Loucy (cell line): Measurements from ENCODE around the gene TLX2.

ENCODE experiments used
- H2AFZ ChIP-seq: fragments of 200-600 bp; sonication (generic); 2 replicates; pipeline ENCODE4 v1.6.0; 2016; ENCODE audit warnings: antibody characterized with exemption, mild to moderate bottlenecking, low read length, moderate library complexity
- H3F3A ChIP-seq: fragments of 200-600 bp; 2 replicates; pipeline ENCODE4 v1.6.0; 2016; ENCODE audit warnings: antibody characterized with exemption, low read depth, mild to moderate bottlenecking
- H3K27me3 ChIP-seq: fragments of 200-600 bp; sonication (generic); 2 replicates; pipeline ENCODE4 v1.6.1; 2014; ENCODE audit warnings: low read length, mild to moderate bottlenecking; ENCODE audit not compliant: insufficient read depth, poor library complexity, severe bottlenecking
- H3K36me3 ChIP-seq: fragments of 200-600 bp; sonication (generic); 2 replicates; pipeline ENCODE4 v1.6.1; 2016; ENCODE audit warnings: low read length; ENCODE audit not compliant: insufficient read depth
- H3K4me1 ChIP-seq: fragments of 200-600 bp; sonication (generic); 2 replicates; pipeline ENCODE4 v1.5.1; 2014; ENCODE audit warnings: low read length, mild to moderate bottlenecking; ENCODE audit not compliant: insufficient read depth, poor library complexity, severe bottlenecking
- H3K4me2 ChIP-seq: fragments of 200-600 bp; sonication (generic); 2 replicates; pipeline ENCODE4 v1.6.0; 2014; ENCODE audit warnings: antibody characterized with exemption, low read length, low read depth, mild to moderate bottlenecking; ENCODE audit not compliant: poor library complexity, severe bottlenecking
- H3K4me3 ChIP-seq: fragments of 200-600 bp; sonication (generic); 2 replicates; pipeline ENCODE4 v1.5.1; 2014; ENCODE audit warnings: low read length, mild to moderate bottlenecking, mixed read lengths; ENCODE audit not compliant: poor library complexity, severe bottlenecking
- H3K79me2 ChIP-seq: fragments of 200-600 bp; sonication (generic); 2 replicates; pipeline ENCODE4 v1.6.1; 2014; ENCODE audit warnings: low read length; ENCODE audit not compliant: insufficient read depth
- H3K9ac ChIP-seq: fragments of 200-600 bp; sonication (generic); 2 replicates; pipeline ENCODE4 v1.6.0; 2014; ENCODE audit warnings: mild to moderate bottlenecking, low read depth, low read length, moderate library complexity; ENCODE audit not compliant: poor library complexity, severe bottlenecking
- H3K9me2 ChIP-seq: fragments of 200-600 bp; sonication (generic); replicated peaks from 2 replicates; pipeline ENCODE4 v1.6.1; 2016; ENCODE audit warnings: low read depth, low read length, mixed read lengths
- H3K9me3 ChIP-seq: fragments of 200-600 bp; sonication (generic); 2 replicates; pipeline ENCODE4 v1.6.1; 2014; ENCODE audit warnings: mild to moderate bottlenecking, antibody characterized with exemption, low read length, low read depth; ENCODE audit not compliant: insufficient read depth
- H4K20me1 ChIP-seq: fragments of 200-600 bp; sonication (generic); 2 replicates; pipeline ENCODE4 v1.6.0; 2014; ENCODE audit warnings: antibody characterized with exemption, low read length, mild to moderate bottlenecking; ENCODE audit not compliant: insufficient read depth, poor library complexity, severe bottlenecking
- EZH2phosphoT487 ChIP-seq: fragments of 200-600 bp; IDR thresholded peaks from 2 replicates; pipeline ENCODE4 v1.6.1; 2018; ENCODE audit warnings: antibody characterized with exemption, mild to moderate bottlenecking, moderate library complexity, borderline replicate concordance
- TF ChIP-seq, protein P1 (sequence below): fragments of 200-600 bp; sonication (generic); conservative IDR thresholded peaks from 2 replicates; pipeline ENCODE4 v1.5.1; 2014; ENCODE audit warnings: mild to moderate bottlenecking, antibody characterized with exemption, low read length

Gene TLX2

DNA sequence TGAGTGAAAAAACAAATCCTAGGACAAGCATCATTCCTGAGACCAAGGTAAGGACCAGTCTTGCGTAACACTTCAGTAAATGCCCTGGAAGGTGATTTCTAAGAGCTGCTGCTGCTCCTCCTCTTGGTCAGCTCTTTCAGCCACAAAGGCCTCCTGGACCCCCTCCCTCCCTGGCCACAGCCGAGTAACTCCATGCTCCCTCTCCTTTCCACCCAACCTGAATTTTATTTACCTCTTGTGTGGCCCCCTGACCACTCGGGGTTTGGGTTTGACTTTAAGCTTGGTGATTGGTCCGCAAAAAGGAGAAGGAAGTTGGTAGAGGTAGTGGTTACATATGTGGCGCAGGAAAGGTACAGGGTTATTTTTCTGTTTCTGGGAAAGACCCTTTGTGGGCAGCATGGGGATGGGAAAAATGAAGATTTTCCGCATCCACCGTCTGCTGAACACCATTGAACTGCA lies 24.7 kb downstream of the TLX2 start:
- no peaks in the 10 kb centered on the region for H3K4me1 ChIP-seq
- TF ChIP-seq, protein P1, sequence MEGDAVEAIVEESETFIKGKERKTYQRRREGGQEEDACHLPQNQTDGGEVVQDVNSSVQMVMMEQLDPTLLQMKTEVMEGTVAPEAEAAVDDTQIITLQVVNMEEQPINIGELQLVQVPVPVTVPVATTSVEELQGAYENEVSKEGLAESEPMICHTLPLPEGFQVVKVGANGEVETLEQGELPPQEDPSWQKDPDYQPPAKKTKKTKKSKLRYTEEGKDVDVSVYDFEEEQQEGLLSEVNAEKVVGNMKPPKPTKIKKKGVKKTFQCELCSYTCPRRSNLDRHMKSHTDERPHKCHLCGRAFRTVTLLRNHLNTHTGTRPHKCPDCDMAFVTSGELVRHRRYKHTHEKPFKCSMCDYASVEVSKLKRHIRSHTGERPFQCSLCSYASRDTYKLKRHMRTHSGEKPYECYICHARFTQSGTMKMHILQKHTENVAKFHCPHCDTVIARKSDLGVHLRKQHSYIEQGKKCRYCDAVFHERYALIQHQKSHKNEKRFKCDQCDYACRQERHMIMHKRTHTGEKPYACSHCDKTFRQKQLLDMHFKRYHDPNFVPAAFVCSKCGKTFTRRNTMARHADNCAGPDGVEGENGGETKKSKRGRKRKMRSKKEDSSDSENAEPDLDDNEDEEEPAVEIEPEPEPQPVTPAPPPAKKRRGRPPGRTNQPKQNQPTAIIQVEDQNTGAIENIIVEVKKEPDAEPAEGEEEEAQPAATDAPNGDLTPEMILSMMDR: no peak
- no peak for TF ChIP-seq EZH2phosphoT487
- H3K27me3 ChIP-seq: no peaks in the 10 kb centered on the region
- no peaks in the 10 kb centered on the region for H3K9me2 ChIP-seq
- H3K9me3 ChIP-seq: no peaks in the 10 kb centered on the region
- no peak overlapping the region for H3K9ac ChIP-seq
- no peak overlapping the region for H2AFZ ChIP-seq
- H4K20me1 ChIP-seq: no peaks in the 10 kb centered on the region
- H3F3A ChIP-seq: no peaks in the 10 kb centered on the region
- H3K36me3 ChIP-seq: no peaks in the 10 kb centered on the region
- H3K4me2 ChIP-seq: no peak overlapping the region
- H3K79me2 ChIP-seq: no peaks in the 10 kb centered on the region
- no peak overlapping the region for H3K4me3 ChIP-seq

DNA sequence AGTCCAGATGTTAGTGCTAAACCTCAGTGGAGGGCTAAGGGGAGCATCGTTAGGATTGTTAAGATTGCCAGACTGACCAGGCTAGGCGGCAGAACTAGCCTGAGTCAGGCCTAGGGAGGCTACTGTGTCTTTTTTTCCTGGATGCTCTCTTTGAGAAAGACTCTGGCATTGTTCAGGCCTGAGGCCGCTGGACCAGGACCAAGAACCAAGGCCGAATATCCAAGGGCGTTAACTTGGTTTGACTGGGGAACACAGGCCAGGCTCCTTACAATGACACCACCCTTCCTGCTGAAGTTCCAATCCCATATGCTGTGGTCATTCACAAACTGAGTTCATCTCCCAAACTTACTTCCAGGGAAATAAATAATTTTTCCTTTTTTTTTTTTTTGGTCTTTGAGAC lies 26.0 kb downstream of the TLX2 start:
- Histone ChIP-seq H3K36me3 (no peaks in the 10 kb centered on the region), H3K4me1 (no peaks in the 10 kb centered on the region)

DNA sequence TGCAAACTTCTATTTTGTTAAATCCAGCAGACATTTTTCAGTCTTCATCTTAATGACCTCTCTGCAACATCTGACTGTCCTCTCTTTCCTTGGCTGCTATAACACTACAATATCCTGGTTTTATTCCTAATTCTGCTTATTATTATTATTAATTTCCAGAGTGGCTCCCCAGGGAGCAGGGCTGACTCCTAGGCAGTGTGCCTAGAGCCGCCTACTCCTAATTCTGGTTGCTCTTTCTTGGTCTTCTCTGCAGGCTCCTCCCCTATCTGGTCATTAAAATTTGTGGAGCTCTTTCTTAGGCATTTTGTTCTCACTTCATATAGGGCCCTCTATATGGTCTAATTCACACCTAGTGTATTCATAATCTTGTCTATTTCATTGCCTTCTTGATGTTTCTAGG lies 28.7 kb downstream of the TLX2 start:
- H2AFZ ChIP-seq: no peak overlapping the region
- H3K4me1 ChIP-seq: no peaks in the 10 kb centered on the region
- no peaks in the 10 kb centered on the region for H3K9me3 ChIP-seq
- no peak overlapping the region for H3K4me3 ChIP-seq
- no peaks in the 10 kb centered on the region for H3F3A ChIP-seq
- no peaks in the 10 kb centered on the region for H4K20me1 ChIP-seq
- TF ChIP-seq, protein P1: no peak
- no peak for TF ChIP-seq EZH2phosphoT487
- no peaks in the 10 kb centered on the region for H3K79me2 ChIP-seq
- H3K9ac ChIP-seq: no peak overlapping the region
- H3K36me3 ChIP-seq: no peaks in the 10 kb centered on the region
- no peaks in the 10 kb centered on the region for H3K27me3 ChIP-seq
- H3K4me2 ChIP-seq: no peak overlapping the region
- no peaks in the 10 kb centered on the region for H3K9me2 ChIP-seq

More for the DNA sequence above, 26.0 kb downstream of the TLX2 start:
- H4K20me1 ChIP-seq: no peaks in the 10 kb centered on the region
- H3K27me3 ChIP-seq: no peaks in the 10 kb centered on the region
- H3K4me3 ChIP-seq: no peak overlapping the region
- H3F3A ChIP-seq: no peaks in the 10 kb centered on the region
- no peak overlapping the region for H3K9ac ChIP-seq
- no peak overlapping the region for H3K4me2 ChIP-seq
- H3K9me2 ChIP-seq: no peaks in the 10 kb centered on the region
- H3K9me3 ChIP-seq: no peaks in the 10 kb centered on the region
- TF ChIP-seq, protein P1: no peak
- TF ChIP-seq EZH2phosphoT487: no peak
- H3K79me2 ChIP-seq: no peaks in the 10 kb centered on the region
- H2AFZ ChIP-seq: no peak overlapping the region
